A673 (cell line): ENCODE results near the gene JUP.

Source experiments
- CTCF ChIP-seq: fragments of 300-800, 200-600 bp; sonication (generic); conservative IDR thresholded peaks from 2 replicates; pipeline ENCODE4 v1.5.1; 2017; ENCODE audit warnings: low read depth, mild to moderate bottlenecking, antibody characterized with exemption, low read length, moderate library complexity, mixed read lengths
- EZH2 ChIP-seq: fragments of 200-600 bp; sonication (generic); IDR thresholded peaks from 2 replicates; pipeline ENCODE4 v1.6.1; 2017; ENCODE audit warnings: borderline replicate concordance, low read depth, mild to moderate bottlenecking, mixed read lengths, antibody characterized with exemption, low read length; ENCODE audit not compliant: poor library complexity, severe bottlenecking

GRCh38 chr17:41767324-41768042, 19.0 kb downstream of the JUP start:
- no peak for TF ChIP-seq EZH2
- TF ChIP-seq CTCF = no peak
